HepG2 (cell line): ENCODE results near the gene IDNK.
A peak's percentile ranks its signal among the peaks of the same experiment; 100 is the strongest.

Experiments used
- CTCF ChIP-seq: sonication (generic); formaldehyde crosslinking; IDR thresholded peaks from 2 replicates; pipeline ENCODE4 v1.5.0; 2020; ENCODE audit warnings: mild to moderate bottlenecking, missing genetic modification reagents, moderate library complexity
- EZH2 ChIP-seq: conservative IDR thresholded peaks from 2 replicates; pipeline ENCODE4 v1.6.1; 2012; ENCODE audit warnings: mild to moderate bottlenecking, low read depth, low read length, moderate library complexity
- MXI1 ChIP-seq: IDR thresholded peaks from 3 replicates; pipeline ENCODE4 v1.6.1; 2012; ENCODE audit warnings: low read depth, low read length, inconsistent platforms, borderline replicate concordance
- ZNF607 ChIP-seq: sonication (generic); formaldehyde crosslinking; IDR thresholded peaks from 2 replicates; pipeline ENCODE4 v1.5.1; 2020; ENCODE audit warnings: missing genetic modification reagents, mild to moderate bottlenecking, borderline replicate concordance

GRCh38 chr9:83620841-83621636 lies 1.9 kb upstream of the IDNK start:
- TF ChIP-seq CTCF (CRISPR knock-in tag) (peak; percentile 91), MXI1 (peak; percentile 37; the same call in 1 of the 3 replicates), EZH2 (no peak), ZNF607 (CRISPR knock-in tag) (no peak)
